ENCODE measurements around the gene SAMD4A.

- no peak for TF ChIP-seq CTCF (conservative IDR thresholded peaks at IDR 0.05 in 1 of 2, IDR thresholded peaks at IDR 0.05 in 1 of 2; ENCODE audit: low read depth in 1 of 2, low read length in 2 of 2)
- TF ChIP-seq EZH2 (IDR thresholded peaks at IDR 0.05; ENCODE audit: low read length, missing control alignments) = no peak
These were observed 245.7 kb downstream of the SAMD4A start for GRCh38 chr14:54812617-54813016.

Measured in fibroblast of lung (primary cell).